ENCODE results near the gene EPS8L2.

- TF ChIP-seq, protein P1, sequence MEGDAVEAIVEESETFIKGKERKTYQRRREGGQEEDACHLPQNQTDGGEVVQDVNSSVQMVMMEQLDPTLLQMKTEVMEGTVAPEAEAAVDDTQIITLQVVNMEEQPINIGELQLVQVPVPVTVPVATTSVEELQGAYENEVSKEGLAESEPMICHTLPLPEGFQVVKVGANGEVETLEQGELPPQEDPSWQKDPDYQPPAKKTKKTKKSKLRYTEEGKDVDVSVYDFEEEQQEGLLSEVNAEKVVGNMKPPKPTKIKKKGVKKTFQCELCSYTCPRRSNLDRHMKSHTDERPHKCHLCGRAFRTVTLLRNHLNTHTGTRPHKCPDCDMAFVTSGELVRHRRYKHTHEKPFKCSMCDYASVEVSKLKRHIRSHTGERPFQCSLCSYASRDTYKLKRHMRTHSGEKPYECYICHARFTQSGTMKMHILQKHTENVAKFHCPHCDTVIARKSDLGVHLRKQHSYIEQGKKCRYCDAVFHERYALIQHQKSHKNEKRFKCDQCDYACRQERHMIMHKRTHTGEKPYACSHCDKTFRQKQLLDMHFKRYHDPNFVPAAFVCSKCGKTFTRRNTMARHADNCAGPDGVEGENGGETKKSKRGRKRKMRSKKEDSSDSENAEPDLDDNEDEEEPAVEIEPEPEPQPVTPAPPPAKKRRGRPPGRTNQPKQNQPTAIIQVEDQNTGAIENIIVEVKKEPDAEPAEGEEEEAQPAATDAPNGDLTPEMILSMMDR (IDR thresholded peaks at IDR 0.05; ENCODE audit: insufficient read depth, low read depth, low read length) = no peak
- no peak for TF ChIP-seq EZH2 (IDR thresholded peaks at IDR 0.05; ENCODE audit: insufficient read depth, low read length)
Measured at GRCh38 chr11:706439-706956, 467 bp downstream of the EPS8L2 start.

Data from astrocyte (in vitro differentiated cells and primary cell).